Keratinocyte (primary cell): ENCODE results near the gene LCTL.

ENCODE experiments used
- EZH2 ChIP-seq: IDR thresholded peaks from one replicate; pipeline ENCODE4 v1.6.1; 2012; ENCODE audit warnings: inconsistent platforms, mild to moderate bottlenecking, low read length, moderate library complexity
- TF ChIP-seq, protein P1 (sequence below), 3 experiments: IDR thresholded peaks in 1 of 3; conservative IDR thresholded peaks in 1 of 3; optimal IDR thresholded peaks in 1 of 3; 2 replicates in 2 of 3; 3 replicates in 1 of 3; pipeline versions ENCODE3 to v1.5.1; 2011; ENCODE audit warnings: low read length in 3 of 3, mild to moderate bottlenecking in 3 of 3, moderate library complexity in 2 of 3, control low read depth in 1 of 3, inconsistent platforms in 1 of 3; ENCODE audit not compliant: insufficient read depth in 2 of 3; ENCODE audit errors: extremely low read depth in 1 of 3

DNA sequence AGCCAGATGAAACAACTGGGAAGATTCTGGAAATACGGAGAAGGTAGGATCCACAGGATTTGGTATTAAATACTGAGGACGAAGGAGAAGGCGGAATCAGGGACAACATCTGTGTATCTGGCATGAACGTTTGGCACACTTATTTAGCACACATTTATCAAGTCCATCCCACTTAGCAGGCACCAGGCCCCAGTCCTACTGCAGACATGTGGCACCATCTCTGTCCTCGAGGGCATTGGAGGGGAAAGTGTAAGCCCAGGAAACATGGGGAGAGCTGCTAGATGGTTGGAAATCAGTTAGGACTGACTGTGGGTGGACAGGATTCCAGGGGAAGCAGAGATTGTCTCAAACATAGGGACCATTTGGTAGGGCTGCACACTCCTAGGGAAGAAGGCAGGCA, 29.0 kb upstream of the LCTL start:
- TF ChIP-seq, protein P1, sequence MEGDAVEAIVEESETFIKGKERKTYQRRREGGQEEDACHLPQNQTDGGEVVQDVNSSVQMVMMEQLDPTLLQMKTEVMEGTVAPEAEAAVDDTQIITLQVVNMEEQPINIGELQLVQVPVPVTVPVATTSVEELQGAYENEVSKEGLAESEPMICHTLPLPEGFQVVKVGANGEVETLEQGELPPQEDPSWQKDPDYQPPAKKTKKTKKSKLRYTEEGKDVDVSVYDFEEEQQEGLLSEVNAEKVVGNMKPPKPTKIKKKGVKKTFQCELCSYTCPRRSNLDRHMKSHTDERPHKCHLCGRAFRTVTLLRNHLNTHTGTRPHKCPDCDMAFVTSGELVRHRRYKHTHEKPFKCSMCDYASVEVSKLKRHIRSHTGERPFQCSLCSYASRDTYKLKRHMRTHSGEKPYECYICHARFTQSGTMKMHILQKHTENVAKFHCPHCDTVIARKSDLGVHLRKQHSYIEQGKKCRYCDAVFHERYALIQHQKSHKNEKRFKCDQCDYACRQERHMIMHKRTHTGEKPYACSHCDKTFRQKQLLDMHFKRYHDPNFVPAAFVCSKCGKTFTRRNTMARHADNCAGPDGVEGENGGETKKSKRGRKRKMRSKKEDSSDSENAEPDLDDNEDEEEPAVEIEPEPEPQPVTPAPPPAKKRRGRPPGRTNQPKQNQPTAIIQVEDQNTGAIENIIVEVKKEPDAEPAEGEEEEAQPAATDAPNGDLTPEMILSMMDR (optimal IDR thresholded peaks at IDR 0.05 in 1 of 3, IDR thresholded peaks at IDR 0.05 in 1 of 3, conservative IDR thresholded peaks at IDR 0.05 in 1 of 3; ENCODE audit: extremely low read depth in 1 of 3, insufficient read depth in 2 of 3, low read length in 3 of 3), result no peak
- no peak for TF ChIP-seq EZH2
